Globus pallidus (tissue), 1 donor: ENCODE data around the gene PRKG1.

Experiments
- DNase-seq: peaks from one replicate; pipeline ENCODE4 v3.0.0-alpha.2; 2015; ENCODE audit warnings: low spot score

The PRKG1 gene

GRCh38 chr10:51879238-51879637 is 805.0 kb downstream of the PRKG1 start:
- DNase-seq: no peak

GRCh38 chr10:51881213-51881612 is 806.9 kb downstream of the PRKG1 start:
- no peak for DNase-seq

GRCh38 chr10:51886438-51887068 is 812.3 kb downstream of the PRKG1 start:
- no peak for DNase-seq

- no peak for DNase-seq
Measured at GRCh38 chr10:51888263-51888662, 814.0 kb downstream of the PRKG1 start.

GRCh38 chr10:51892313-51892712 is 818.0 kb downstream of the PRKG1 start:
- DNase-seq: no peak

- DNase-seq: peak; percentile 11
Measured at GRCh38 chr10:51892965-51893658, 818.8 kb downstream of the PRKG1 start.

- no peak for DNase-seq
Measured at GRCh38 chr10:51894771-51895578, 820.7 kb downstream of the PRKG1 start.

- DNase-seq: no peak
Measured at GRCh38 chr10:51896849-51897248, 822.6 kb downstream of the PRKG1 start.

GRCh38 chr10:51897560-51897959 is 823.3 kb downstream of the PRKG1 start:
- no peak for DNase-seq

- no peak for DNase-seq
Measured at GRCh38 chr10:51900180-51900579, 825.9 kb downstream of the PRKG1 start.

GRCh38 chr10:51903675-51904074 is 829.4 kb downstream of the PRKG1 start:
- no peak for DNase-seq

- no peak for DNase-seq
Measured at GRCh38 chr10:51905032-51905431, 830.7 kb downstream of the PRKG1 start.

GRCh38 chr10:51907361-51907760 is 833.1 kb downstream of the PRKG1 start:
- no peak for DNase-seq

- DNase-seq: no peak
Measured at GRCh38 chr10:51910189-51910588, 835.9 kb downstream of the PRKG1 start.

- DNase-seq: no peak
Measured at GRCh38 chr10:51910596-51910995, 836.3 kb downstream of the PRKG1 start.

GRCh38 chr10:51911723-51912122 is 837.4 kb downstream of the PRKG1 start:
- DNase-seq: no peak

GRCh38 chr10:51915031-51915542 is 840.8 kb downstream of the PRKG1 start:
- no peak for DNase-seq

GRCh38 chr10:51918440-51918839 is 844.2 kb downstream of the PRKG1 start:
- DNase-seq: no peak

- peak; percentile 45 for DNase-seq
Measured at GRCh38 chr10:51918884-51919325, 844.6 kb downstream of the PRKG1 start.

GRCh38 chr10:51920672-51921071 is 846.4 kb downstream of the PRKG1 start:
- no peak for DNase-seq

- DNase-seq: no peak
Measured at GRCh38 chr10:51924359-51924758, 850.1 kb downstream of the PRKG1 start.

- DNase-seq: peak; percentile 51
Measured at GRCh38 chr10:51926337-51926736, 852.0 kb downstream of the PRKG1 start.

- no peak for DNase-seq
Measured at GRCh38 chr10:51928162-51928561, 853.9 kb downstream of the PRKG1 start.
